ENCODE measurements around the gene AURKA.

DNA sequence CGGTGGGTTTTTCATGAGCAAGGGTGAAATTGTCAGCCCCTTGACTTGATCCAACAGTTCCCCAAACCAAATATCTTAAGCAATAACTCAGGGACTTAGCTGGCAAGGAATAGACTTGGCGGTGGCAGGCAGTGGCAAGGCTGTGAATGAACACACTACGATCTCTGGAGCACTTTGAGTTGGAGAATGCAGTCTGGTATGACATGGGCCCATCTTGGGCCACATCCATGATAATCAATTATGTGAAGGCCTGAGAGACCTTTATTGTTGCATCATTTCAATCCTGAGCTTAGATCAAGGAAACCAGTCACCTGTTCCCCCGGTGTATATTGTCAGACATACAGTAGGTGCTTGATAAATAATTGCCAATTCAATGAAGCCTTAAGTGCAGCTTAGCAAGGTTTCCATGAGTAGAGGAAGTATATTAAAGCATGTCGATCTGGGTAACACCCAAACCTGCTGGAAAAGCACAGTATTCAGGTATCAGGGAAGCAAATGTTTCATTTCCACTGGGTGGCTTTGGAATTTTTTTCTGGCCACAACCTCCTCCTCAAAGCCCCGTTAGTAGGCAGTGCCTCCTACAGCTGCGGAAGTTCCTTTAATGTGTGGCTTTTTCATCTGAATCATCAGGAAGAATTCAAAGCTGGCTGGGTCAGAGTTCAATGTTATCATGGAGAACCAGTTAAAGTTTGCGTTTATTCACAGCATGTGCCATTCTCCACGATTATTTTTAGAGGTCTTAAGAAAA, 30.2 kb upstream of the AURKA start:
- TF ChIP-seq, protein P1, sequence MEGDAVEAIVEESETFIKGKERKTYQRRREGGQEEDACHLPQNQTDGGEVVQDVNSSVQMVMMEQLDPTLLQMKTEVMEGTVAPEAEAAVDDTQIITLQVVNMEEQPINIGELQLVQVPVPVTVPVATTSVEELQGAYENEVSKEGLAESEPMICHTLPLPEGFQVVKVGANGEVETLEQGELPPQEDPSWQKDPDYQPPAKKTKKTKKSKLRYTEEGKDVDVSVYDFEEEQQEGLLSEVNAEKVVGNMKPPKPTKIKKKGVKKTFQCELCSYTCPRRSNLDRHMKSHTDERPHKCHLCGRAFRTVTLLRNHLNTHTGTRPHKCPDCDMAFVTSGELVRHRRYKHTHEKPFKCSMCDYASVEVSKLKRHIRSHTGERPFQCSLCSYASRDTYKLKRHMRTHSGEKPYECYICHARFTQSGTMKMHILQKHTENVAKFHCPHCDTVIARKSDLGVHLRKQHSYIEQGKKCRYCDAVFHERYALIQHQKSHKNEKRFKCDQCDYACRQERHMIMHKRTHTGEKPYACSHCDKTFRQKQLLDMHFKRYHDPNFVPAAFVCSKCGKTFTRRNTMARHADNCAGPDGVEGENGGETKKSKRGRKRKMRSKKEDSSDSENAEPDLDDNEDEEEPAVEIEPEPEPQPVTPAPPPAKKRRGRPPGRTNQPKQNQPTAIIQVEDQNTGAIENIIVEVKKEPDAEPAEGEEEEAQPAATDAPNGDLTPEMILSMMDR (IDR thresholded peaks at IDR 0.05; ENCODE audit: low read length): no peak
- no peak for TF ChIP-seq EZH2 (optimal IDR thresholded peaks at IDR 0.05; ENCODE audit: low read depth, low read length)

Measured in MM.1S (cell line).